ENCODE results near the gene OVCA2.

Gene OVCA2

DNA sequence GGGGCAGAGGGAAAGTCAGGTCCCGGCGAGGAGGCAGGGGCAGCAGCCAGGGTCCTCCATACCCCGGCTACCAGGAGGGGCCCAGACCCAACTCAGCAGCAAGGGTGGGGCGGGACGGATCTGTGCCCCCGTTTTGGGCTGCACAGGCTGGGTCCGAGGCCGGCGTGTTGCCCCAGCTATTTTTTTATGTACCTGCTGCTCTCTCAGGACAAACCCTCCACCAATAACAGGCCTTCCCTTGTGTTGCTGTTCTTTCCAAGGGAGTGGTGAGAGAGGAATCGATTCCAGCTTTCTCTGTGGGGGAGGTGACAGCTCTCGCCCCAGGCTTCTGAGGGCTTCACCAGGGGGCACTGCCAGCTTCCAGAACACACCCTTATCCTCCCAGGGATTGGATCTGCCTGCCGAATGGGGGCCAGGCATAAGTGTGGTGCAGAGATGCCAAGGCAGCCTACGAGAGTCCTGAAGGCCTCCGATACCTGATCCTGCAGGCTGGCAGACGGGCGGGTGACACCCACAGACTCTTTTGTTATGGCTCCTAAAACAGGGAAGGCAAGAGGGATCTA, 39.0 kb upstream of the OVCA2 start:
- no peak overlapping the region for H3K9ac ChIP-seq (ENCODE audit: low read depth, low read length)
- H2AFZ ChIP-seq (ENCODE audit: low read depth, low read length): no peak overlapping the region
- H3K27ac ChIP-seq (ENCODE audit: low read length): no peak overlapping the region
- no peak overlapping the region for H3K4me3 ChIP-seq (ENCODE audit: low read depth in 1 of 2, low read length in 2 of 2)
- no peaks in the 10 kb centered on the region for H3K9me3 ChIP-seq (ENCODE audit: insufficient read depth, low read length, severe bottlenecking)
- ATAC-seq (ENCODE audit: insufficient read depth, low read depth) (no peak), DNase-seq (no peak)
- H4K20me1 ChIP-seq (ENCODE audit: insufficient read depth, low read length): no peaks in the 10 kb centered on the region
- H3K4me1 ChIP-seq (ENCODE audit: insufficient read depth, low read length): no peaks in the 10 kb centered on the region
- H3K4me2 ChIP-seq (ENCODE audit: insufficient read depth, low read length): no peak overlapping the region
- no peaks in the 10 kb centered on the region for H3K79me2 ChIP-seq (ENCODE audit: insufficient read depth, low read length)
- H3K27me3 ChIP-seq (ENCODE audit: insufficient read depth, low read length, poor library complexity): no peaks in the 10 kb centered on the region
- H3K36me3 ChIP-seq (ENCODE audit: insufficient read depth, low read length): no peaks in the 10 kb centered on the region
- TF ChIP-seq EZH2 (IDR thresholded peaks at IDR 0.05; ENCODE audit: borderline replicate concordance, low read depth, low read length, severe bottlenecking): no peak

DNA sequence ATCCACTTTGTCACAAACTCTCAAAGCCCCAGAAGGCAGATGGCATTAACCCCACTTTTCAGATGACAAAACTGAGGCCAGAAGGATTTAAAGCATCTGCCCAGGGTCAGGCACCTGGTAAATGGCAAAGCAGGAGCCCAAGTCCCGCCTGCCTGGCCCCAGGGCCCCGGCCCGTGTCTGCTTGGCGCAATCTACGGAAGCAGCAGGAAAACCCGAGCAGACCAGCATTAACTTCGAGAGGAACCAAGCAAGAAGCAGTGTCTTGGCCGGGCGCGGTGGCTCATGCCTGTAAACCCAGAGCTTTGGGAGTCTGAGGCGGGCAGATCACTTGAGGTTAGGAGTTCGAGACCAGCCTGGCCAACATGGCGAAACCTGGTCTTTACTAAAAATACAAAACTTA, 38.3 kb upstream of the OVCA2 start:
- H3K4me1 ChIP-seq (ENCODE audit: insufficient read depth, low read length): no peaks in the 10 kb centered on the region
- DNase-seq: no peak

DNA sequence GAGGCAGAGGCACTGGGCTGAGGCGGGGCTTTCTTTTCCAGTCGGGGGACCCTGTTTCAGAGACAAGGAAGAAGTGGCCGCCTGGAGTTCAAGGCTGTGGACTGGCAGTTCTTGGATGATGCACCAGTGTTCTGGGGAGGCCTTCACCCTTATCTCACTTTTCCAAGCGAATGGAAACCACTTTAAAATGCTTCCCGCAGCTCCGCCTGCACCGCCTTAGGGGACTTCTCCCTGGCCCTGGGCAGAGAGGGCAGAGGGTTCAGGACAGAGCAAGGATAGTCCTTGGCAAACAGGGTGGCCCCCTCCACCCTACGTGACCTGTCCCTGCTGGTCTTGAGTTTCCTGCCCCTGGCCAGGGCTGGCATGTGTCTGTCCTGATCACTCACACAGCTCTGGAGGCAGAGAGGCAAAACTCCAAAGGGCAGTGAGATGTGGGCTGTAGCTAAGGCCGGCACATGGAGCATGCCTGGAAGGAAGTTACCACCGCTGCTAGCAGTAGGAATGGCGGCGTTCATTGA, 37.3 kb upstream of the OVCA2 start:
- H2AFZ ChIP-seq (ENCODE audit: low read depth, low read length): no peak overlapping the region
- H3K9me3 ChIP-seq (ENCODE audit: insufficient read depth, low read length, severe bottlenecking): no peaks in the 10 kb centered on the region
- H3K27ac ChIP-seq (ENCODE audit: low read length): no peak overlapping the region
- no peak overlapping the region for H3K4me2 ChIP-seq (ENCODE audit: insufficient read depth, low read length)
- DNase-seq (no peak), ATAC-seq (ENCODE audit: insufficient read depth, low read depth) (no peak)
- H3K27me3 ChIP-seq (ENCODE audit: insufficient read depth, low read length, poor library complexity): no peaks in the 10 kb centered on the region
- no peaks in the 10 kb centered on the region for H4K20me1 ChIP-seq (ENCODE audit: insufficient read depth, low read length)
- H3K4me3 ChIP-seq (ENCODE audit: low read depth in 1 of 2, low read length in 2 of 2): no peak overlapping the region
- no peak for TF ChIP-seq EZH2 (IDR thresholded peaks at IDR 0.05; ENCODE audit: borderline replicate concordance, low read depth, low read length, severe bottlenecking)
- TF ChIP-seq, protein P1, sequence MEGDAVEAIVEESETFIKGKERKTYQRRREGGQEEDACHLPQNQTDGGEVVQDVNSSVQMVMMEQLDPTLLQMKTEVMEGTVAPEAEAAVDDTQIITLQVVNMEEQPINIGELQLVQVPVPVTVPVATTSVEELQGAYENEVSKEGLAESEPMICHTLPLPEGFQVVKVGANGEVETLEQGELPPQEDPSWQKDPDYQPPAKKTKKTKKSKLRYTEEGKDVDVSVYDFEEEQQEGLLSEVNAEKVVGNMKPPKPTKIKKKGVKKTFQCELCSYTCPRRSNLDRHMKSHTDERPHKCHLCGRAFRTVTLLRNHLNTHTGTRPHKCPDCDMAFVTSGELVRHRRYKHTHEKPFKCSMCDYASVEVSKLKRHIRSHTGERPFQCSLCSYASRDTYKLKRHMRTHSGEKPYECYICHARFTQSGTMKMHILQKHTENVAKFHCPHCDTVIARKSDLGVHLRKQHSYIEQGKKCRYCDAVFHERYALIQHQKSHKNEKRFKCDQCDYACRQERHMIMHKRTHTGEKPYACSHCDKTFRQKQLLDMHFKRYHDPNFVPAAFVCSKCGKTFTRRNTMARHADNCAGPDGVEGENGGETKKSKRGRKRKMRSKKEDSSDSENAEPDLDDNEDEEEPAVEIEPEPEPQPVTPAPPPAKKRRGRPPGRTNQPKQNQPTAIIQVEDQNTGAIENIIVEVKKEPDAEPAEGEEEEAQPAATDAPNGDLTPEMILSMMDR (IDR thresholded peaks at IDR 0.05; ENCODE audit: borderline replicate concordance, extremely low read depth, low read length, poor library complexity, severe bottlenecking): no peak
- no peaks in the 10 kb centered on the region for H3K79me2 ChIP-seq (ENCODE audit: insufficient read depth, low read length)
- no peaks in the 10 kb centered on the region for H3K36me3 ChIP-seq (ENCODE audit: insufficient read depth, low read length)
- H3K4me1 ChIP-seq (ENCODE audit: insufficient read depth, low read length): no peaks in the 10 kb centered on the region
- H3K9ac ChIP-seq (ENCODE audit: low read depth, low read length): no peak overlapping the region

More for the DNA sequence above, 38.3 kb upstream of the OVCA2 start:
- Histone ChIP-seq H3K4me3 (ENCODE audit: low read depth in 1 of 2, low read length in 2 of 2) (no peak overlapping the region), H3K27me3 (ENCODE audit: insufficient read depth, low read length, poor library complexity) (no peaks in the 10 kb centered on the region), H3K79me2 (ENCODE audit: insufficient read depth, low read length) (no peaks in the 10 kb centered on the region), H3K9ac (ENCODE audit: low read depth, low read length) (no peak overlapping the region), H2AFZ (ENCODE audit: low read depth, low read length) (no peak overlapping the region), H3K9me3 (ENCODE audit: insufficient read depth, low read length, severe bottlenecking) (no peaks in the 10 kb centered on the region), H3K4me2 (ENCODE audit: insufficient read depth, low read length) (no peak overlapping the region), H3K27ac (ENCODE audit: low read length) (no peak overlapping the region), H3K36me3 (ENCODE audit: insufficient read depth, low read length) (no peaks in the 10 kb centered on the region), H4K20me1 (ENCODE audit: insufficient read depth, low read length) (no peaks in the 10 kb centered on the region)
- no peak for ATAC-seq (ENCODE audit: insufficient read depth, low read depth)
- no peak for TF ChIP-seq EZH2 (IDR thresholded peaks at IDR 0.05; ENCODE audit: borderline replicate concordance, low read depth, low read length, severe bottlenecking)
- TF ChIP-seq, protein P1 (IDR thresholded peaks at IDR 0.05; ENCODE audit: borderline replicate concordance, extremely low read depth, low read length, poor library complexity, severe bottlenecking): no peak

DNA sequence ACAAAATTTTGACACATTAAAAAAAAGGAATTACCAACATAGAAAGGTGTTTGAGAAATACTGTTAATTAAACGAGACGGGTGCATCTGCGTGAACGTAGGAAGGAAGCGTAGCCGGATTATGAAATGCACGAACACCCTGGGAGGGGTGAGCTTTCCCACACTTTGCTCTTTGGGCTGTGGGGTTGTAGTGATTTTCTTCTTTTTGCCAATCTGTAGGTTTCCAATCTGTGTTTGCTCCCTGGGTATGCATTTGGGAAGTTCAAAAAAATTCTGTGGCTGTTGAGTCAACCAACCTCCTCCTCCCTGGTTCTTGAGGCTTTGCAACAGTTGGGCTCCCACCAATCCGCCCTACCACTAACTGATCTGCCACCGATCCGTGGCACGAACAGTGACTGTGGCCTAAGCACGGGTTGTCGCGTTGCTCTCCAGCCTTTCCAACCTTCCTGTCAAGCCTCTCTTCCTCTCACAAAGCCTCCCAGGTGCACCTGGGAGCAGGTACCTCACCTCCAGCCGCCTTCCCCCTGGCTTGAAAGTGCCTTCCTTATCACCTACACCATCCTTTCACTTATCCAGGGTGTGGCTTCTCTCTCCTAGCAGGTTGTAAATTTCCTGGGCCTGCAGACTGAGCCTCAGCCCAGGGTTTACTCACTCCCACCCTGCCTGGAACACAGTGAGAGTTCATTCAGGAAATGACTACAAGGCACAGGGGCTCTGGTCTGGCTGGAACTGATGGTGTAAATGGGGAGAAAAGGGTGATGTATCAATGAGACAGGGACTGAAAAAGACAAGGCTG, 33.3 kb upstream of the OVCA2 start:
- peaks cover 11% of the 10 kb centered on the region for H3K4me1 ChIP-seq (ENCODE audit: insufficient read depth, low read length)
- no peak overlapping the region for H3K4me2 ChIP-seq (ENCODE audit: insufficient read depth, low read length)
- no peak for DNase-seq
- H3K36me3 ChIP-seq (ENCODE audit: insufficient read depth, low read length): no peaks in the 10 kb centered on the region
- H2AFZ ChIP-seq (ENCODE audit: low read depth, low read length): no peak overlapping the region
- TF ChIP-seq, protein P1 (IDR thresholded peaks at IDR 0.05; ENCODE audit: borderline replicate concordance, extremely low read depth, low read length, poor library complexity, severe bottlenecking): no peak
- TF ChIP-seq EZH2 (IDR thresholded peaks at IDR 0.05; ENCODE audit: borderline replicate concordance, low read depth, low read length, severe bottlenecking): no peak
- H3K79me2 ChIP-seq (ENCODE audit: insufficient read depth, low read length): no peaks in the 10 kb centered on the region
- no peak overlapping the region for H3K4me3 ChIP-seq (ENCODE audit: low read depth in 1 of 2, low read length in 2 of 2)
- no peak for ATAC-seq (ENCODE audit: insufficient read depth, low read depth)
- no peaks in the 10 kb centered on the region for H3K9me3 ChIP-seq (ENCODE audit: insufficient read depth, low read length, severe bottlenecking)
- no peak overlapping the region for H3K9ac ChIP-seq (ENCODE audit: low read depth, low read length)
- no peaks in the 10 kb centered on the region for H4K20me1 ChIP-seq (ENCODE audit: insufficient read depth, low read length)
- H3K27ac ChIP-seq (ENCODE audit: low read length): no peak overlapping the region
- peaks cover 6% of the 10 kb centered on the region for H3K27me3 ChIP-seq (ENCODE audit: insufficient read depth, low read length, poor library complexity)

All from DND-41 (cell line).